ENCODE measurements around the gene TMEM183A.

DNA sequence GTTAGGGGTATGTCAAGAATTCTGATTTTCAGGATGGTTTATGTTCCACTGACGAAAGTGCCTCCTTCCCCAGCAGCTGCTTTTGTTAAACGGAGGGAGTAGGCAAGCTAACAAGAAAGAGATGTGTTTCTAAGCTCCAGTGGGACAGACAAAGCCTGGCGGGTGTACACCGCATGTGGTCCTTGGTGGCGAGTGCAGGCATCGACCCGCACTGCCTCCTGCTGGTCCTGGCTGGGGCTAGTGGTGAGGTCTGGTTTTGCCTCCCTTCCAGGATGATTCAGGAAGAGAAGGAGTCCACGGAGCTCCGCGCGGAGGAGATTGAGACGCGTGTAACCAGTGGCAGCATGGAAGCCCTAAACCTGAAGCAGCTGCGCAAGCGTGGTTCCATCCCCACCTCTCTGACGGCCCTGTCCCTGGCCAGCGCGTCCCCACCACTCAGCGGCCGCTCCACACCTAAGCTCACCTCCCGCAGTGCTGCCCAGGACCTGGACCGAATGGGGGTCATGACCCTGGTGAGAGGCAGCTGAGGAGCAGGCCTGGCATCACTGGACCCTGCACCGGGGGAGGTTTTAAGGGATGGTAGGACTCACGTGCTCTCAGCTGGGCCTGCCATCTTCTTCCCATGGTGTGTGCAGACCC is 48.1 kb downstream of the TMEM183A start:
- no peak for TF ChIP-seq EZH2 (IDR thresholded peaks at IDR 0.05)
- TF ChIP-seq FOXP2 (optimal IDR thresholded peaks at IDR 0.05; ENCODE audit: control extremely low read depth, extremely low read length, insufficient read depth): no peak
- no peak for TF ChIP-seq POLR2AphosphoS5 (IDR thresholded peaks at IDR 0.05; ENCODE audit: borderline replicate concordance, low read depth, low read length)

Measured in SK-N-MC (cell line).